Neural progenitor cell (in vitro differentiated cells): ENCODE results near the gene PANX1.

Source experiments
- EZH2 ChIP-seq: fragments of 200-600 bp; sonication (generic); IDR thresholded peaks from 2 replicates; pipeline ENCODE4 v1.6.1; 2017; ENCODE audit warnings: antibody characterized with exemption, mild to moderate bottlenecking, moderate library complexity
- EZH2phosphoT487 ChIP-seq: fragments of 200-600 bp; sonication (generic); IDR thresholded peaks from 2 replicates; pipeline ENCODE4 v1.6.1; 2017; ENCODE audit warnings: antibody characterized with exemption
- TF ChIP-seq, protein P1 (sequence below): fragments of 200-600 bp; sonication (generic); IDR thresholded peaks from 2 replicates; pipeline ENCODE4 v1.5.1; 2017; ENCODE audit warnings: antibody characterized with exemption, mild to moderate bottlenecking

GRCh38 chr11:94112206-94112953 is 16.3 kb upstream of the PANX1 start:
- TF ChIP-seq EZH2 (no peak), EZH2phosphoT487 (no peak)
- TF ChIP-seq, protein P1, sequence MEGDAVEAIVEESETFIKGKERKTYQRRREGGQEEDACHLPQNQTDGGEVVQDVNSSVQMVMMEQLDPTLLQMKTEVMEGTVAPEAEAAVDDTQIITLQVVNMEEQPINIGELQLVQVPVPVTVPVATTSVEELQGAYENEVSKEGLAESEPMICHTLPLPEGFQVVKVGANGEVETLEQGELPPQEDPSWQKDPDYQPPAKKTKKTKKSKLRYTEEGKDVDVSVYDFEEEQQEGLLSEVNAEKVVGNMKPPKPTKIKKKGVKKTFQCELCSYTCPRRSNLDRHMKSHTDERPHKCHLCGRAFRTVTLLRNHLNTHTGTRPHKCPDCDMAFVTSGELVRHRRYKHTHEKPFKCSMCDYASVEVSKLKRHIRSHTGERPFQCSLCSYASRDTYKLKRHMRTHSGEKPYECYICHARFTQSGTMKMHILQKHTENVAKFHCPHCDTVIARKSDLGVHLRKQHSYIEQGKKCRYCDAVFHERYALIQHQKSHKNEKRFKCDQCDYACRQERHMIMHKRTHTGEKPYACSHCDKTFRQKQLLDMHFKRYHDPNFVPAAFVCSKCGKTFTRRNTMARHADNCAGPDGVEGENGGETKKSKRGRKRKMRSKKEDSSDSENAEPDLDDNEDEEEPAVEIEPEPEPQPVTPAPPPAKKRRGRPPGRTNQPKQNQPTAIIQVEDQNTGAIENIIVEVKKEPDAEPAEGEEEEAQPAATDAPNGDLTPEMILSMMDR: no peak
